DND-41 (cell line): ENCODE results near the gene FASN.

Experiments used
- ATAC-seq: fragments of 200-7000 bp; cut with Tn5 transposase; 3 replicates; pipeline ENCODE4 v1.9.1; 2021; ENCODE audit warnings: low read depth; ENCODE audit not compliant: insufficient read depth
- DNase-seq: peaks from one replicate; pipeline ENCODE4 v3.0.0-alpha.2; 2020
- H2AFZ ChIP-seq: 2 replicates; pipeline ENCODE4 v1.6.0; 2012; ENCODE audit warnings: low read depth, low read length
- H3K27ac ChIP-seq: 2 replicates; pipeline ENCODE4 v1.5.1; 2012; ENCODE audit warnings: low read length, inconsistent platforms
- H3K27me3 ChIP-seq: fragments of 200-600 bp; sonication (generic); 2 replicates; pipeline ENCODE4 v1.6.0; 2012; ENCODE audit warnings: low read length, mild to moderate bottlenecking, inconsistent platforms; ENCODE audit not compliant: insufficient read depth, poor library complexity
- H3K36me3 ChIP-seq: 2 replicates; pipeline ENCODE4 v1.5.1; 2012; ENCODE audit warnings: low read length, inconsistent platforms; ENCODE audit not compliant: insufficient read depth
- H3K4me1 ChIP-seq: 2 replicates; pipeline ENCODE4 v1.5.1; 2012; ENCODE audit warnings: mild to moderate bottlenecking, low read length; ENCODE audit not compliant: insufficient read depth
- H3K4me2 ChIP-seq: 2 replicates; pipeline ENCODE4 v1.6.0; 2012; ENCODE audit warnings: mild to moderate bottlenecking, moderate library complexity, low read length, inconsistent platforms; ENCODE audit not compliant: insufficient read depth
- H3K4me3 ChIP-seq, 2 experiments: fragments of 200-600 bp in 1 of 2; shearing (Covaris generic) in 1 of 2; 2 replicates each; pipeline ENCODE4 v1.5.1; 2012 to 2016; ENCODE audit warnings: inconsistent platforms in 2 of 2, low read length in 2 of 2, mild to moderate bottlenecking in 2 of 2, low read depth in 1 of 2, moderate library complexity in 1 of 2
- H3K79me2 ChIP-seq: 2 replicates; pipeline ENCODE4 v1.6.0; 2012; ENCODE audit warnings: low read length, inconsistent platforms; ENCODE audit not compliant: insufficient read depth
- H3K9ac ChIP-seq: 2 replicates; pipeline ENCODE4 v1.6.0; 2012; ENCODE audit warnings: low read depth, mild to moderate bottlenecking, inconsistent platforms, low read length, moderate library complexity
- H3K9me3 ChIP-seq: 2 replicates; pipeline ENCODE4 v1.5.1; 2012; ENCODE audit warnings: low read length, moderate library complexity, mild to moderate bottlenecking, inconsistent platforms; ENCODE audit not compliant: insufficient read depth, severe bottlenecking
- H4K20me1 ChIP-seq: 2 replicates; pipeline ENCODE4 v1.6.0; 2012; ENCODE audit warnings: low read length; ENCODE audit not compliant: insufficient read depth
- EZH2 ChIP-seq: IDR thresholded peaks from 3 replicates; pipeline ENCODE4 v1.6.1; 2012; ENCODE audit warnings: borderline replicate concordance, low read depth, mild to moderate bottlenecking, moderate library complexity, low read length, inconsistent platforms; ENCODE audit not compliant: severe bottlenecking
- TF ChIP-seq, protein P1 (sequence below): IDR thresholded peaks from 2 replicates; pipeline ENCODE4 v1.5.1; 2012; ENCODE audit warnings: borderline replicate concordance, low read length, moderate library complexity, mild to moderate bottlenecking; ENCODE audit not compliant: poor library complexity, severe bottlenecking; ENCODE audit errors: extremely low read depth

FASN gene

DNA sequence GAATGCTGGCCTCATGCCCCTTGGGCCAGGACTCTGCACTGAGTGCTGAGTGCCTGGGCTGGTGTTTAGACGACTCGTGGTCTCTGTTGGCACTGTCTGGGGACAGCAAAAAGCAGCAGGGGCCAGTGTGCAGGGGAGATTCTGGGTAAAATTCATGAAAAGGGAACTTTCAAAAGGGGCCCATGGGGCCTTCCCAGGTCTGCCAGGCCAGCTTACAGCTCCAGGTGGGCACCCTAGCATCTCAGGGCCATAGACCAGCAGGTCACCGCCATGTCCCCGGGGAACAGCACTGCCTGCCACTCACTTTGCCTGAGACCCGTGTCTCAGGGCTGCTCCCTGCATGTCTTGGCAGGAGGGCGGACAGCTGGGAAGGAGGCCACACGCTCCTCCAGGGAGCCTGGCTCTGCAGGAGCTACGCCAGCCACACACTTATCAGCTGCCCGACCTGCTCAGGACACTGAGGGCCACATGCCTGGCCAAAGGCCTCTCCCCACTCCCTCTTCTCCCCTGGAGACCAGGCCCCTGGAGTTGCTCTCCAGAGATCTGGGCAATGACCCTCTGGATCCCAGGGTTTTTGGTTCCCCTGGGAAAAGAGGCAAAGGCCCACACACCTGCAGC, 8.8 kb upstream of the FASN start:
- Histone ChIP-seq H3K27ac (peak overlapping the region; percentile 89), H3K4me3 (peak overlapping the region; percentile 19 to 61; a peak in 3 of 4 replicates), H3K9ac (peak overlapping the region; percentile 68), H3K36me3 (0 out of 2 replicates have a peak, but pooled peaks cover 6% of the 10 kb centered on the region), H3K79me2 (peaks cover 9% of the 10 kb centered on the region), H2AFZ (peak overlapping the region; percentile 84), H4K20me1 (0 out of 2 replicates have a peak, but pooled peaks cover 3% of the 10 kb centered on the region), H3K4me2 (peak overlapping the region; percentile 82), H3K27me3 (no peaks in the 10 kb centered on the region), H3K9me3 (no peaks in the 10 kb centered on the region), H3K4me1 (peaks cover 31% of the 10 kb centered on the region)
- peak; percentile 2; the same call in 2 of the 3 replicates for ATAC-seq
- TF ChIP-seq, protein P1, sequence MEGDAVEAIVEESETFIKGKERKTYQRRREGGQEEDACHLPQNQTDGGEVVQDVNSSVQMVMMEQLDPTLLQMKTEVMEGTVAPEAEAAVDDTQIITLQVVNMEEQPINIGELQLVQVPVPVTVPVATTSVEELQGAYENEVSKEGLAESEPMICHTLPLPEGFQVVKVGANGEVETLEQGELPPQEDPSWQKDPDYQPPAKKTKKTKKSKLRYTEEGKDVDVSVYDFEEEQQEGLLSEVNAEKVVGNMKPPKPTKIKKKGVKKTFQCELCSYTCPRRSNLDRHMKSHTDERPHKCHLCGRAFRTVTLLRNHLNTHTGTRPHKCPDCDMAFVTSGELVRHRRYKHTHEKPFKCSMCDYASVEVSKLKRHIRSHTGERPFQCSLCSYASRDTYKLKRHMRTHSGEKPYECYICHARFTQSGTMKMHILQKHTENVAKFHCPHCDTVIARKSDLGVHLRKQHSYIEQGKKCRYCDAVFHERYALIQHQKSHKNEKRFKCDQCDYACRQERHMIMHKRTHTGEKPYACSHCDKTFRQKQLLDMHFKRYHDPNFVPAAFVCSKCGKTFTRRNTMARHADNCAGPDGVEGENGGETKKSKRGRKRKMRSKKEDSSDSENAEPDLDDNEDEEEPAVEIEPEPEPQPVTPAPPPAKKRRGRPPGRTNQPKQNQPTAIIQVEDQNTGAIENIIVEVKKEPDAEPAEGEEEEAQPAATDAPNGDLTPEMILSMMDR = no peak
- TF ChIP-seq EZH2 = no peak
- DNase-seq = no peak

DNA sequence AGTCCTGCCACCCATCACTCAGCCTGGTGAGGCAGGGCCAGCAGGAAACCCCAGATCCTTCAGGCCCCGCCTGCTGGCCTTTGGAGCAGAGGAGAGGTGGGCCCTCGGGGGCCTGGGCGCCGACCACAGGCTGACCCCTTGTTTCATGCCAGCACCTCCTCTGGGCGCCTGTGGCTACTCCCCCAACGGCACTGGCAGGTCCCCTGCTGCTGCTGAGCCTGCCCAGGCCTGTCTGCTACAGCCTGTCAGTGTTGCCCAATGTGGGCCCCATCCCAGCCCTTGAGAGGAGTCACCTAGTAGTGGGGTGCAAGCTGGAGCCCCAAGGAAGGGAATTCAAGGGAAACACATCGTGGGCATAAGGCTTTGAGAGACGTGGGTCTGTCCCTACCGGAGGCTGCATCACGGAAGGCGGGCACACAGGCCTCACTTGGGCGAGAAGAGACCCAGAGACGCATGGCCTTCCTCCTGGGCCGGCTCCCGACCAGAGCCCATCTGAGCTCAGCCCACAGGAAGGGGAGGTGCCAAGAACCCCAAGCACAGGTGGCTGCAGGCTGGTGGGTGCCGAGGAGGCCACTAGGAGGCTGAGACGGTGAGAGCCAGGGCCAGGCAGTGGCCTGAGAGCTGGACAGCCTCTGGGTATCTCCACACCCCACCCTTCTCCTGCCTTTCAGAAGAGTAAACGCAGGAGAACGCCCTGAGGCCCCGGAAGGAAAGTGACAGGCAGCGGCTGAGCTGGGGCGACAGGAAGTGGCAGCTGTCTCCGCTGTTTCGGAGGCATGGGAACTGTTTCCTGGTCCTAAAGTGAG, 8.0 kb upstream of the FASN start:
- Histone ChIP-seq H4K20me1 (0 out of 2 replicates have a peak, but pooled peaks cover 3% of the 10 kb centered on the region), H3K79me2 (peaks cover 9% of the 10 kb centered on the region), H3K36me3 (peaks cover 7% of the 10 kb centered on the region; the same call in 1 of the 2 replicates), H3K4me1 (peaks cover 31% of the 10 kb centered on the region), H3K4me2 (peak overlapping the region; percentile 82), H3K27ac (peak overlapping the region; percentile 89), H3K4me3 (peak overlapping the region; percentile 19 to 61; a peak in 3 of 4 replicates), H3K9ac (peak overlapping the region; percentile 68), H3K27me3 (no peaks in the 10 kb centered on the region), H3K9me3 (no peaks in the 10 kb centered on the region), H2AFZ (peak overlapping the region; percentile 84)
- DNase-seq (peak; percentile 76), ATAC-seq (peak; percentile 83)
- TF ChIP-seq EZH2 = no peak
- TF ChIP-seq, protein P1 = peak; percentile 55

DNA sequence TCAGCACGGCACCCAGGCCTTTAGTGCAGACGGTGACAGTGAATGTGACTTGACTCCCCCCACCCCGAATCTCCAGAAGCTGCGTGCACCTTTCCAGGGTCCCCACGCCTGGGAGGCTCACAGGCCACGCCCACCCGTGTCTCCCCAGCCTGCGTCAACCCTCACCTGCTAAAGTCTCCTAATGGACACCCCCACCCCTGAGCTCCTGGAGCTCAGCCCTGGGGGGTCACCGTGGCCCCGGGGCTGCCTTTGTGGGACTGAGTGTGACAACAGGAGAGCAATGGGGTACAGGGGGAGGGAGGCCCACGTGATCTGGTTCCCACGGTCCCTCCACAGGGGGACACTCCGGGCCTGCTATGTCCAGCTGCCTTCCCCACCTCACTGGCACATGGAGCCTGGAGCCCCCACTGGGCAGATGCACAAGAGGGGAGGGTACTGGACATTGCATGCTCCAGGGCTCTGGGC, 7.4 kb upstream of the FASN start:
- Histone ChIP-seq H3K79me2 (peaks cover 9% of the 10 kb centered on the region), H3K4me3 (peak overlapping the region; percentile 19 to 61; a peak in 3 of 4 replicates), H3K9ac (peak overlapping the region; percentile 68), H3K9me3 (no peaks in the 10 kb centered on the region), H3K27me3 (no peaks in the 10 kb centered on the region), H4K20me1 (0 out of 2 replicates have a peak, but pooled peaks cover 3% of the 10 kb centered on the region), H3K27ac (peak overlapping the region; percentile 89), H2AFZ (0 out of 2 replicates have a peak overlapping the region, but pooled peaks have one; percentile 84), H3K4me2 (peak overlapping the region; percentile 82), H3K36me3 (peaks cover 12% of the 10 kb centered on the region; the same call in 1 of the 2 replicates), H3K4me1 (peaks cover 34% of the 10 kb centered on the region)
- ATAC-seq = no peak
- TF ChIP-seq, protein P1 = no peak
- no peak for TF ChIP-seq EZH2
- no peak for DNase-seq
